Measurements from ENCODE around the gene LARP4B. TPM values are rescaled to one million over a fixed set of nuclear protein-coding genes. Genes with fewer than 3 reads are reported as not detected.

The LARP4B gene
- total RNA-seq, 2 experiments from 2014 or later: 101 to 104 TPM

GRCh38 chr10:761376-761775 lies 170.1 kb downstream of the LARP4B start:
- CTCF ChIA-PET: no interaction called here
- Mint-ChIP-seq H3K27me3 (peaks cover 12% of the 10 kb centered on the region), H3K9me3 (peaks cover 28% of the 10 kb centered on the region), H3K27ac (no peak overlapping the region), H3K4me1 (ENCODE audit: low read depth) (peaks cover 2% of the 10 kb centered on the region), H3K4me3 (no peak overlapping the region), H3K36me3 (ENCODE audit: low read depth) (no peaks in the 10 kb centered on the region)
- no peak for DNase-seq
- ATAC-seq: no peak
- TF ChIP-seq CTCF (IDR thresholded peaks at IDR 0.05): no peak
- POLR2A ChIA-PET: no interaction called here
- intact Hi-C loops (cut with micrococcal nuclease): no loop called here

DNA sequence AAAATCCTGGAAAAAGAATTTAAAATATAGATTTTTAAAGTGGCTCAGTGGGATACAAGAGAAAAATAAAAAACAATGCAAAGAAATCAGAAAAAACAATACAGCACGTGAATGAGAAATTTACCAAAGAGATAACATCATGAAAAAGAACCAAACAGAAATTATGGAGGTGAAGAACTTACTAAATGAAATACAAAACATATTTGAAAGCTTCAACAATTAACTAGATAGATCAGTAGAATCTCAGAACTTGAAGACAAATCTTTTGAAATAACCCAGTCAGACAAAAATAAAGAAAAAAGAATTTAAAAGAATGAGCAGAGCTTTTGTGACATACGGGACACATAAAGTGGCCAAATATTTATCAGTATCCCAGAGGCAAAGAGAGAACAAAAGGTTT lies 170.9 kb downstream of the LARP4B start:
- ATAC-seq (no peak), DNase-seq (no peak)
- Mint-ChIP-seq H3K4me3 (no peak overlapping the region), H3K36me3 (ENCODE audit: low read depth) (no peaks in the 10 kb centered on the region), H3K4me1 (ENCODE audit: low read depth) (peaks cover 2% of the 10 kb centered on the region), H3K27ac (no peak overlapping the region), H3K27me3 (peaks cover 12% of the 10 kb centered on the region), H3K9me3 (peaks cover 28% of the 10 kb centered on the region)
- no peak for TF ChIP-seq CTCF (IDR thresholded peaks at IDR 0.05)
- ChIA-PET POLR2A (no interaction called here), CTCF (no interaction called here)
- intact Hi-C loops (cut with micrococcal nuclease): no loop called here

DNA sequence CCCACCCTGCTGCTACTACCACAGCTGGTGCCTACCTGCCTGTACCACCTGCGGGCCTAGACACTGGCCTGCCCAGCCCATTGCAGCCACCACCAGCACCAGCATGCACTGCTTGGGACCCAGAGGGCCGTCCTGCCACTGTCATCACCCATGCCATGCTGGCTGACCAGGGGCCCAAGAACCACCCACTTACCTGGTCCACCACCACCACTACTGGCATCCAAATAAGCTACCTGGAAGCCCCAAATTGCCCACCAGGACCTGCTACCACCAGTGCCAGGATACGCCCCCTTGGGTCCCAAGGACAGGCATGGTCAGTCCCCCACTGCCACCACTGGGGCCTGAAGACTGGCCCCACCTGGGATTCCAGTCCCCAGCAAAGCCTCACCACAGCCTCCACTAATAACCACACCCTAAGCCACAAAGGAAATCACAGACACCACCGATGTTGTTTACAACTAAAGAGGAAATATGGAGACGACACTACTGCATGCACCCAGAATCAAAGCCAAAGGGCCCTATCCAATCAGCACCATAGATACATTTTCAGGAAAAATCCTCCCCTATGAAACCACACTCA lies 171.5 kb downstream of the LARP4B start:
- intact Hi-C loops (cut with micrococcal nuclease): no loop called here
- Mint-ChIP-seq H3K4me3 (no peak overlapping the region), H3K27ac (no peak overlapping the region), H3K4me1 (ENCODE audit: low read depth) (peaks cover 2% of the 10 kb centered on the region), H3K36me3 (ENCODE audit: low read depth) (no peaks in the 10 kb centered on the region), H3K9me3 (peaks cover 34% of the 10 kb centered on the region), H3K27me3 (peaks cover 14% of the 10 kb centered on the region)
- POLR2A ChIA-PET: no interaction called here
- ATAC-seq (no peak), DNase-seq (no peak)
- no peak for TF ChIP-seq CTCF (IDR thresholded peaks at IDR 0.05)
- CTCF ChIA-PET: no interaction called here

Other genes with a start within 250 kb of the LARP4B start
- gene DIP2C, start 242.0 kb downstream of the LARP4B start, total RNA-seq: under 1 TPM; 0.85 to 0.95 TPM
- 100 to 1,000 TPM; 119 to 128 TPM for gene GTPBP4, start 56.7 kb upstream of the LARP4B start, total RNA-seq
- not detected for gene IDI2, start 94.2 kb upstream of the LARP4B start, total RNA-seq
- 10 to 100 TPM; 67.7 to 69.5 TPM for gene IDI1, start 117.4 kb upstream of the LARP4B start, total RNA-seq
- gene WDR37, start 124.7 kb upstream of the LARP4B start, total RNA-seq: 10 to 100 TPM; 17.2 to 17.9 TPM

Measured in activated CD8-positive, alpha-beta T cell treated with anti-CD3 and anti-CD28 coated beads for 36 hours (primary cell).